ENCODE data around the gene CEP290. TPM values are rescaled to one million over a fixed set of nuclear protein-coding genes. Genes with fewer than 3 reads are reported as not detected.

The CEP290 gene
- total RNA-seq, 2 experiments from 2014 or later: 15.2 to 15.3 TPM

DNA sequence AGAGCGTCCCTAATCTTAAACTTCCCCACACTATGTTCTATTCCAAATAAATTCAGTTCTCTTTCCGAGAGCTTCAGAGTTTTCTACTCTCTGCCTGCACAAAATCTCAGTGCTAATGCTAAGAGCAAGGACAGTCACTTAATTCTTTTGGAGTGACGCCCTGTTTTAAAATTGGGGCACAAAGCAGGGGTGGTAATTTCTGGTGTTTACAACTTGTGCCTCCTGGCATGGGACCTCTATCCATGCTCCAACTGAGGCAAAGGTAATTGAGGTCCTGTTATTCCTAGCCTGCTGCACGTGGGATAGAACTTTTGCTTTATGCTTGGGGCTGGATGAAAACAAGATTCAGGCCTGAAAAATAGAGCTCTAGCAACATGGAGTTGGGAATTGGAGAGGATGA, 135.5 kb downstream of the CEP290 start:
- TF ChIP-seq, protein P1, sequence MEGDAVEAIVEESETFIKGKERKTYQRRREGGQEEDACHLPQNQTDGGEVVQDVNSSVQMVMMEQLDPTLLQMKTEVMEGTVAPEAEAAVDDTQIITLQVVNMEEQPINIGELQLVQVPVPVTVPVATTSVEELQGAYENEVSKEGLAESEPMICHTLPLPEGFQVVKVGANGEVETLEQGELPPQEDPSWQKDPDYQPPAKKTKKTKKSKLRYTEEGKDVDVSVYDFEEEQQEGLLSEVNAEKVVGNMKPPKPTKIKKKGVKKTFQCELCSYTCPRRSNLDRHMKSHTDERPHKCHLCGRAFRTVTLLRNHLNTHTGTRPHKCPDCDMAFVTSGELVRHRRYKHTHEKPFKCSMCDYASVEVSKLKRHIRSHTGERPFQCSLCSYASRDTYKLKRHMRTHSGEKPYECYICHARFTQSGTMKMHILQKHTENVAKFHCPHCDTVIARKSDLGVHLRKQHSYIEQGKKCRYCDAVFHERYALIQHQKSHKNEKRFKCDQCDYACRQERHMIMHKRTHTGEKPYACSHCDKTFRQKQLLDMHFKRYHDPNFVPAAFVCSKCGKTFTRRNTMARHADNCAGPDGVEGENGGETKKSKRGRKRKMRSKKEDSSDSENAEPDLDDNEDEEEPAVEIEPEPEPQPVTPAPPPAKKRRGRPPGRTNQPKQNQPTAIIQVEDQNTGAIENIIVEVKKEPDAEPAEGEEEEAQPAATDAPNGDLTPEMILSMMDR (IDR thresholded peaks at IDR 0.05): no peak
- no peak for ATAC-seq
- Mint-ChIP-seq H3K36me3 (ENCODE audit: low read depth) (no peaks in the 10 kb centered on the region), H3K9me3 (peaks cover 4% of the 10 kb centered on the region), H3K4me3 (no peak overlapping the region), H3K4me1 (ENCODE audit: low read depth) (no peaks in the 10 kb centered on the region), H3K27ac (no peak overlapping the region), H3K27me3 (peaks cover 5% of the 10 kb centered on the region)
- CTCF ChIA-PET: no interaction called here
- intact Hi-C loops (cut with micrococcal nuclease): no loop called here
- POLR2A ChIA-PET: no interaction called here
- DNase-seq: no peak

DNA sequence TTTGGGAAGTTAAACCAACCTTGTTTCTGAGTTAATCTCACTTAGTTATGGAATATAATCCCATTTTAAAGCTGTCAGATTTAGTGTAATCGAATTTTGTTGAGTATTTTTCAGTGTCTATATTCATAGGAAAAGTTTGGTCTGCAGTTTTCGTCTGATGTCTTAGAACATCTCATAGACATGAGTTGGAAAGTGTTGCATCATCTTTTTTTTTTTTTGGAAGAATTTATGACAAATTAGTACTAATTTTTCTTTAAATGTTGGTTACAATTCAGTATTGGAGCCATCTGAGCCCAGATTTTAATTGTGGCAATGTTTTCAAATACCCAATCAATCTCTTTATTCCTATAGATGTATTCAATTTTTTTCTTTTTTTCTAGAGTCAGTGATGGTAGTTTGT, 140.6 kb downstream of the CEP290 start:
- Mint-ChIP-seq H3K9me3 (peaks cover 4% of the 10 kb centered on the region), H3K36me3 (ENCODE audit: low read depth) (no peaks in the 10 kb centered on the region), H3K27me3 (peaks cover 4% of the 10 kb centered on the region), H3K27ac (no peak overlapping the region), H3K4me3 (no peak overlapping the region), H3K4me1 (ENCODE audit: low read depth) (no peaks in the 10 kb centered on the region)
- POLR2A ChIA-PET: no interaction called here
- intact Hi-C loops (cut with micrococcal nuclease): no loop called here
- TF ChIP-seq, protein P1 (IDR thresholded peaks at IDR 0.05): no peak
- ATAC-seq (no peak), DNase-seq (no peak)
- CTCF ChIA-PET: no interaction called here

Other genes starting within 250 kb of the CEP290 start
- gene C12orf50, start 112.7 kb downstream of the CEP290 start, total RNA-seq: not detected
- gene TMTC3, start 219 bp upstream of the CEP290 start, total RNA-seq: 1 to 10 TPM; 4.7 to 5.0 TPM

All from activated CD8-positive, alpha-beta T cell treated with anti-CD3 and anti-CD28 coated beads for 36 hours (primary cell).